Measurements from ENCODE around the gene GTSE1.

DNA sequence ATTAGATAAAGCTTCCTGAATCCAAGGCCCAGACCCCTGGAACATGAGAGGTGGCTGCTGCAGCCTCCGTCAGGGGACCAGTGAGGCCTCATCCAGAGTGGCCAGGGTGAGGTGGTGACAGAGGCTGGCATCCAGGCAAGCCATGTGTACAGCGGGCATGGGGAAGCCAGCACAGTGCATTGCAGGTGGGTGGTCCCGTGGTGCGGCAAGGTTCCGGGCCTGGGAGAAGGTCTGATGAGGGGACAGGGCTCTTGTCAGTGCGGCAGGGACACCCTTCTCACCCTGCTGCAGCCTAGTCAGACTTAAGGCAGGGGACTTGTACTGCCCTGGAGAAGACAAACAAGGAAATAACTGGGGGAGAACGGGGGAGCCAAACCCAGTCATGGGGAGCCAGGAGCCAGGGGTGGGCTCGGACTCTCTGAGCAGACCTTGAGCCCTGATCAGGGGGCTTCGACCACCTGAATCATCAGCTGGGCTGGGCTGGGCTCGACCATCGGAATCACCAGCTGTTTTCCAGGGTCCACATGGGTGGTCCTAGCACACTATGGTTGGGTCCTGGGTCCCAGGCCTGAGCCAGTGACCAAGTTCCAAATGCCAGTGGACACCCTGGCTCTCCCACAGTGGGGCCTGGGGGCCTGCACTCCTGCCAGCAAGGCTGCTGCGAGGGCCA lies 23.8 kb upstream of the GTSE1 start:
- TF ChIP-seq, protein P1, sequence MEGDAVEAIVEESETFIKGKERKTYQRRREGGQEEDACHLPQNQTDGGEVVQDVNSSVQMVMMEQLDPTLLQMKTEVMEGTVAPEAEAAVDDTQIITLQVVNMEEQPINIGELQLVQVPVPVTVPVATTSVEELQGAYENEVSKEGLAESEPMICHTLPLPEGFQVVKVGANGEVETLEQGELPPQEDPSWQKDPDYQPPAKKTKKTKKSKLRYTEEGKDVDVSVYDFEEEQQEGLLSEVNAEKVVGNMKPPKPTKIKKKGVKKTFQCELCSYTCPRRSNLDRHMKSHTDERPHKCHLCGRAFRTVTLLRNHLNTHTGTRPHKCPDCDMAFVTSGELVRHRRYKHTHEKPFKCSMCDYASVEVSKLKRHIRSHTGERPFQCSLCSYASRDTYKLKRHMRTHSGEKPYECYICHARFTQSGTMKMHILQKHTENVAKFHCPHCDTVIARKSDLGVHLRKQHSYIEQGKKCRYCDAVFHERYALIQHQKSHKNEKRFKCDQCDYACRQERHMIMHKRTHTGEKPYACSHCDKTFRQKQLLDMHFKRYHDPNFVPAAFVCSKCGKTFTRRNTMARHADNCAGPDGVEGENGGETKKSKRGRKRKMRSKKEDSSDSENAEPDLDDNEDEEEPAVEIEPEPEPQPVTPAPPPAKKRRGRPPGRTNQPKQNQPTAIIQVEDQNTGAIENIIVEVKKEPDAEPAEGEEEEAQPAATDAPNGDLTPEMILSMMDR (optimal IDR thresholded peaks at IDR 0.05 in 1 of 3, IDR thresholded peaks at IDR 0.05 in 1 of 3, conservative IDR thresholded peaks at IDR 0.05 in 1 of 3; ENCODE audit: extremely low read depth in 1 of 3, insufficient read depth in 2 of 3, low read length in 3 of 3) = no peak
- no peak for TF ChIP-seq EZH2 (IDR thresholded peaks at IDR 0.05; ENCODE audit: low read length)
